T-helper 1 cell treated with Interleukin-12 subunit alpha and Interleukin-12 subunit beta and Interleukin-4 antibody, amounts not matched to agents 30 μg/mL and 1 μg/mL, for 36 hours (primary cell): Measurements from ENCODE around the gene UNC13A.
A peak's percentile ranks its signal among the peaks of the same experiment; 100 is the strongest.

Experiments
- H3K27ac Mint-ChIP-seq: one replicate; pipeline ENCODE4 v1.8.0; 2021; ENCODE audit warnings: mild to moderate bottlenecking, mixed read lengths
- H3K27me3 Mint-ChIP-seq: one replicate; pipeline ENCODE4 v1.8.0; 2021; ENCODE audit warnings: low read depth, mixed read lengths
- H3K36me3 Mint-ChIP-seq: one replicate; pipeline ENCODE4 v1.8.0; 2021; ENCODE audit warnings: low read depth, mixed read lengths
- H3K4me1 Mint-ChIP-seq: one replicate; pipeline ENCODE4 v1.8.0; 2021; ENCODE audit warnings: low read depth, mixed read lengths
- H3K4me3 Mint-ChIP-seq: one replicate; pipeline ENCODE4 v1.8.0; 2021; ENCODE audit warnings: mild to moderate bottlenecking, moderate library complexity, mixed read lengths
- H3K9me3 Mint-ChIP-seq: one replicate; pipeline ENCODE4 v1.8.0; 2021; ENCODE audit warnings: mixed read lengths

The UNC13A gene

GRCh38 chr19:17720440-17720839, 32.3 kb upstream of the UNC13A start:
- Mint-ChIP-seq H3K27ac (peak overlapping the region; percentile 74), H3K4me3 (peak overlapping the region; percentile 86), H3K36me3 (peaks cover 4% of the 10 kb centered on the region), H3K4me1 (peaks cover 39% of the 10 kb centered on the region), H3K27me3 (peaks cover 8% of the 10 kb centered on the region), H3K9me3 (no peaks in the 10 kb centered on the region)

GRCh38 chr19:17719730-17720400, 31.7 kb upstream of the UNC13A start:
- Mint-ChIP-seq H3K4me3 (peak overlapping the region; percentile 86), H3K4me1 (peaks cover 36% of the 10 kb centered on the region), H3K9me3 (no peaks in the 10 kb centered on the region), H3K27ac (peak overlapping the region; percentile 74), H3K27me3 (peaks cover 8% of the 10 kb centered on the region), H3K36me3 (no peaks in the 10 kb centered on the region)

GRCh38 chr19:17718947-17719711, 31.0 kb upstream of the UNC13A start, which contains the start of gene MAP1S:
TSS of gene MAP1S (plus strand) at chr19:17719480. CDS start at chr19:17719503, 23 bp downstream.
- no peaks in the 10 kb centered on the region for H3K9me3 Mint-ChIP-seq
- no peaks in the 10 kb centered on the region for H3K36me3 Mint-ChIP-seq
- peaks cover 8% of the 10 kb centered on the region for H3K27me3 Mint-ChIP-seq
- peaks cover 34% of the 10 kb centered on the region for H3K4me1 Mint-ChIP-seq
- H3K4me3 Mint-ChIP-seq, result peak within 1 kb of the TSS; percentile 87
- H3K27ac Mint-ChIP-seq, result peak within 1 kb of the TSS; percentile 83

GRCh38 chr19:17718550-17718946, 30.4 kb upstream of the UNC13A start:
- H3K9me3 Mint-ChIP-seq, result no peaks in the 10 kb centered on the region
- H3K4me1 Mint-ChIP-seq, result peaks cover 34% of the 10 kb centered on the region
- H3K36me3 Mint-ChIP-seq, result no peaks in the 10 kb centered on the region
- H3K4me3 Mint-ChIP-seq, result peak overlapping the region; percentile 87
- peak overlapping the region; percentile 83 for H3K27ac Mint-ChIP-seq
- H3K27me3 Mint-ChIP-seq, result peaks cover 8% of the 10 kb centered on the region

GRCh38 chr19:17716309-17716929, 28.3 kb upstream of the UNC13A start:
- no peaks in the 10 kb centered on the region for H3K36me3 Mint-ChIP-seq
- peaks cover 8% of the 10 kb centered on the region for H3K27me3 Mint-ChIP-seq
- H3K9me3 Mint-ChIP-seq, result no peaks in the 10 kb centered on the region
- peaks cover 27% of the 10 kb centered on the region for H3K4me1 Mint-ChIP-seq
- no peak overlapping the region for H3K27ac Mint-ChIP-seq
- H3K4me3 Mint-ChIP-seq, result no peak overlapping the region

GRCh38 chr19:17711851-17712250, 23.7 kb upstream of the UNC13A start:
- peaks cover 6% of the 10 kb centered on the region for H3K27me3 Mint-ChIP-seq
- H3K4me1 Mint-ChIP-seq, result no peaks in the 10 kb centered on the region
- no peaks in the 10 kb centered on the region for H3K36me3 Mint-ChIP-seq
- no peak overlapping the region for H3K27ac Mint-ChIP-seq
- no peaks in the 10 kb centered on the region for H3K9me3 Mint-ChIP-seq
- H3K4me3 Mint-ChIP-seq, result no peak overlapping the region

GRCh38 chr19:17706750-17707181, 18.6 kb upstream of the UNC13A start:
- no peak overlapping the region for H3K4me3 Mint-ChIP-seq
- H3K27me3 Mint-ChIP-seq, result no peaks in the 10 kb centered on the region
- no peaks in the 10 kb centered on the region for H3K36me3 Mint-ChIP-seq
- H3K27ac Mint-ChIP-seq, result no peak overlapping the region
- H3K4me1 Mint-ChIP-seq, result peaks cover 2% of the 10 kb centered on the region
- no peaks in the 10 kb centered on the region for H3K9me3 Mint-ChIP-seq

GRCh38 chr19:17703824-17704463, 15.8 kb upstream of the UNC13A start:
- no peaks in the 10 kb centered on the region for H3K36me3 Mint-ChIP-seq
- no peaks in the 10 kb centered on the region for H3K9me3 Mint-ChIP-seq
- H3K27me3 Mint-ChIP-seq, result peaks cover 8% of the 10 kb centered on the region
- H3K4me3 Mint-ChIP-seq, result no peak overlapping the region
- no peak overlapping the region for H3K27ac Mint-ChIP-seq
- peaks cover 2% of the 10 kb centered on the region for H3K4me1 Mint-ChIP-seq

- Mint-ChIP-seq H3K27me3 (peaks cover 52% of the 10 kb centered on the region), H3K36me3 (no peaks in the 10 kb centered on the region), H3K4me3 (no peak overlapping the region), H3K4me1 (no peaks in the 10 kb centered on the region), H3K27ac (no peak overlapping the region), H3K9me3 (no peaks in the 10 kb centered on the region)
Measured at GRCh38 chr19:17695198-17695597, 7.0 kb upstream of the UNC13A start.

GRCh38 chr19:17692566-17692965, 4.4 kb upstream of the UNC13A start:
- Mint-ChIP-seq H3K9me3 (no peaks in the 10 kb centered on the region), H3K27ac (no peak overlapping the region), H3K4me3 (no peak overlapping the region), H3K4me1 (peaks cover 4% of the 10 kb centered on the region), H3K36me3 (peaks cover 4% of the 10 kb centered on the region), H3K27me3 (peaks cover 53% of the 10 kb centered on the region)

GRCh38 chr19:17688853-17689595, 870 bp upstream of the UNC13A start:
- Mint-ChIP-seq H3K9me3 (no peaks in the 10 kb centered on the region), H3K4me3 (peak overlapping the region; percentile 26), H3K36me3 (peaks cover 4% of the 10 kb centered on the region), H3K27me3 (peaks cover 62% of the 10 kb centered on the region), H3K27ac (no peak overlapping the region), H3K4me1 (peaks cover 6% of the 10 kb centered on the region)

- Mint-ChIP-seq H3K27ac (no peak overlapping the region), H3K9me3 (no peaks in the 10 kb centered on the region), H3K27me3 (peaks cover 61% of the 10 kb centered on the region), H3K36me3 (peaks cover 4% of the 10 kb centered on the region), H3K4me3 (peak overlapping the region; percentile 37), H3K4me1 (peaks cover 6% of the 10 kb centered on the region)
Measured at GRCh38 chr19:17687141-17687856, 855 bp downstream of the UNC13A start.

- H3K27me3 Mint-ChIP-seq, result peaks cover 63% of the 10 kb centered on the region
- no peak overlapping the region for H3K27ac Mint-ChIP-seq
- no peak overlapping the region for H3K4me3 Mint-ChIP-seq
- peaks cover 6% of the 10 kb centered on the region for H3K4me1 Mint-ChIP-seq
- peaks cover 4% of the 10 kb centered on the region for H3K36me3 Mint-ChIP-seq
- H3K9me3 Mint-ChIP-seq, result no peaks in the 10 kb centered on the region
Measured at GRCh38 chr19:17686592-17687024, 1.5 kb downstream of the UNC13A start.
